HG03196 (cell line): ENCODE data around the gene XPR1.

Experiments
- ATAC-seq: cut with Tn5 transposase; IDR thresholded peaks from one replicate; pipeline ENCODE4 v1.9.1; 2021; ENCODE audit not compliant: unreplicated experiment

Gene XPR1

GRCh38 chr1:180615493-180616290 lies 16.1 kb upstream of the XPR1 start:
- ATAC-seq, result no peak

GRCh38 chr1:180616439-180616838 lies 15.4 kb upstream of the XPR1 start:
- ATAC-seq, result no peak

GRCh38 chr1:180617774-180618395 lies 13.9 kb upstream of the XPR1 start:
- ATAC-seq, result no peak

- ATAC-seq, result no peak
Observed at GRCh38 chr1:180620581-180620980, 11.2 kb upstream of the XPR1 start.

- no peak for ATAC-seq
Observed at GRCh38 chr1:180622658-180623508, 8.9 kb upstream of the XPR1 start.

- no peak for ATAC-seq
Observed at GRCh38 chr1:180623579-180624347, 8.1 kb upstream of the XPR1 start.

GRCh38 chr1:180626711-180627110 lies 5.1 kb upstream of the XPR1 start:
- no peak for ATAC-seq

GRCh38 chr1:180627411-180627810 lies 4.4 kb upstream of the XPR1 start:
- no peak for ATAC-seq

- ATAC-seq, result no peak
Observed at GRCh38 chr1:180628646-180629045, 3.2 kb upstream of the XPR1 start.

- ATAC-seq, result no peak
Observed at GRCh38 chr1:180630408-180631193, 1.2 kb upstream of the XPR1 start.

GRCh38 chr1:180631194-180631765 lies 542 bp upstream of the XPR1 start:
- no peak for ATAC-seq

GRCh38 chr1:180632326-180633056 lies 669 bp downstream of the XPR1 start:
- peak; percentile 32 for ATAC-seq

- no peak for ATAC-seq
Observed at GRCh38 chr1:180633057-180634056, 1.5 kb downstream of the XPR1 start.

GRCh38 chr1:180636138-180636537 lies 4.3 kb downstream of the XPR1 start:
- ATAC-seq, result no peak

- ATAC-seq, result no peak
Observed at GRCh38 chr1:180639871-180640270, 8.0 kb downstream of the XPR1 start.

- no peak for ATAC-seq
Observed at GRCh38 chr1:180640531-180640949, 8.7 kb downstream of the XPR1 start.

GRCh38 chr1:180641662-180642061 lies 9.8 kb downstream of the XPR1 start:
- ATAC-seq, result no peak

GRCh38 chr1:180642781-180643180 lies 11.0 kb downstream of the XPR1 start:
- ATAC-seq, result no peak
